ENCODE measurements around the gene HEBP2.

The HEBP2 gene

GRCh38 chr6:138451043-138451442 lies 47.0 kb downstream of the HEBP2 start:
- H3K4me3 ChIP-seq (ENCODE audit: low read length), result no peak overlapping the region
- no peak for TF ChIP-seq CTCF (IDR thresholded peaks at IDR 0.05; ENCODE audit: insufficient read depth, low read depth, low read length, missing control alignments)
- no peak for DNase-seq (ENCODE audit: low read depth)

GRCh38 chr6:138454981-138455706 lies 51.1 kb downstream of the HEBP2 start:
- TF ChIP-seq CTCF (IDR thresholded peaks at IDR 0.05; ENCODE audit: insufficient read depth, low read depth, low read length, missing control alignments), result no peak
- peak; percentile 85 for DNase-seq (ENCODE audit: low read depth)
- peak overlapping the region; percentile 16 for H3K4me3 ChIP-seq (ENCODE audit: low read length)

DNA sequence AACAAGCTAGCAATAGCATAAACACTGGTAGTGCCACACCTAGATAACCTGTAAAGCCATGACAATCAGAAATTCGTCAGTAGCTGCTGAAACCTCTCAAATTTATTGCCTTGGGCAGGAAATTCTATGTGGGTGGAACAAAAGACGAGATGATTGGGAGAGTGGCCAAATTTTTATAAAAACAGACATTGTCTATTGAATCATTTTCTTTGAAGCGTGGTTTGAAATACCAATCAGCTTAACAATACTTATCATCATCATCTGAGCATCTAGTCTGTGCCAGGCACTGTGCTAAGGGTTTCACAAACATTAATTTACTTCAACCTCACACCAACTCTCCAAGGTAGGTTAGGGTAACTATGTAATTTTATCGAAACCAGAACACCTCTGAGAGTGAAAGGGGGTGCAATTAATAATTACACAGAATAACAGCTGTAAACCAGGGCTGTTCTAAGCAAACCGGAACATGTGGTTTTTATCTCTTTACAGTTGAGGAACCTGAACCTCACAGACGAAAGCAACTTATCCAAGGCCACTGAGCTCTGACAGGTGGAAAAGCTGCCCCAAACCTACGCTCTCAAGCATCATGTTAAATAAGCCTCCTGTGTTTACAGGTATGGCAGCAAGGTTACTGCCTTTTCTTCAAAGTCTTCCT lies 51.9 kb downstream of the HEBP2 start:
- DNase-seq (ENCODE audit: low read depth), result peak; percentile 97

DNA sequence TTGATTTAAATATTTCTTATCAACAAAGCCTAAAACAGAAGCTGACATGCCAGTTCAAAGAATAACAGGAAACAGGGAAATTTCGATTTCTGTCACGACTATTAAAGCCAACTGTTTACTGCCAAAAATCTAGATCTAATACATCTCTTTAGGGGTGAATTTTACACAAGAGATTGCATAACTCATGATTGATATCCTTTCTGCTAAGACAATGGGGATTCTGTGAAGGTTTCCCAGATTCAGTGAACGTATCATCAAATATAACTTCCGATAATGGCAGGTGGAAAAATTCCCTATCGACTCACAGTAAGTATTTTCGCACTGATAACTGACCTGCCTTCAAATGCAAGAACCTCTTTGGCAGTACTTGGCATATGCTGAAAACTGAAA lies 52.4 kb downstream of the HEBP2 start:
- no peak overlapping the region for H3K4me3 ChIP-seq (ENCODE audit: low read length)
- TF ChIP-seq CTCF (IDR thresholded peaks at IDR 0.05; ENCODE audit: insufficient read depth, low read depth, low read length, missing control alignments), result no peak
- no peak for DNase-seq (ENCODE audit: low read depth)

More for the DNA sequence above, 51.9 kb downstream of the HEBP2 start:
- no peak for TF ChIP-seq CTCF (IDR thresholded peaks at IDR 0.05; ENCODE audit: insufficient read depth, low read depth, low read length, missing control alignments)
- peak overlapping the region; percentile 16 for H3K4me3 ChIP-seq (ENCODE audit: low read length)

GRCh38 chr6:138461647-138462046 lies 57.6 kb downstream of the HEBP2 start:
- DNase-seq (ENCODE audit: low read depth), result no peak
- no peak overlapping the region for H3K4me3 ChIP-seq (ENCODE audit: low read length)
- TF ChIP-seq CTCF (IDR thresholded peaks at IDR 0.05; ENCODE audit: insufficient read depth, low read depth, low read length, missing control alignments), result no peak

DNA sequence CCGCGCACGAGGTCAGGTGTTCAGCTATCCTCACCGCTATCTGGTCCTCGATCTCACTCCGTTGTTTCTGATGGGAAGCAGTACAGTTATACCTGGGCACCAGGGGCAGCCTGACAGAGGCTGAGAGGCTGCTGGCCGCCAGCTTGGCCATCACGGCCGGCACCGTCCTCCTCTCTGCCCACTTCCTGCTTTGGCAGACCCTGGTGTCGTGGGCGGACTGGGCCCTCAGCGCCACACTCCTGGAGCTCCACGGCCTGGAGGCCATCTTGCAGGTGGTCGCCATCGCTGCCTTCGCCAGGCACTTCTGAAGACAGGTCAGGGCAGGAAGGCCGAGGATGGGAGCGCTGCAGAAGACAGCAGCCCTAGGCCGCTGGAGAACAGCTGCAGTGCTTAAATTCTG lies 60.1 kb downstream of the HEBP2 start:
- H3K4me3 ChIP-seq (ENCODE audit: low read length), result no peak overlapping the region
- TF ChIP-seq CTCF (IDR thresholded peaks at IDR 0.05; ENCODE audit: insufficient read depth, low read depth, low read length, missing control alignments), result no peak
- no peak for DNase-seq (ENCODE audit: low read depth)
